GM19099 (cell line): ENCODE data around the gene RAD51C.

Experiments
- POLR2A ChIP-seq: IDR thresholded peaks from 3 replicates; pipeline ENCODE4 v1.6.1; 2011; ENCODE audit warnings: low read depth; ENCODE audit not compliant: insufficient read length; ENCODE audit errors: extremely low read depth

The RAD51C gene

GRCh38 chr17:58692239-58693055 lies at the start of gene RAD51C:
Gene RAD51C, plus strand, starts transcription at chr17:58692602. Its CDS starts 42 bp downstream, at chr17:58692644.
- TF ChIP-seq POLR2A, result peak; percentile 94

DNA sequence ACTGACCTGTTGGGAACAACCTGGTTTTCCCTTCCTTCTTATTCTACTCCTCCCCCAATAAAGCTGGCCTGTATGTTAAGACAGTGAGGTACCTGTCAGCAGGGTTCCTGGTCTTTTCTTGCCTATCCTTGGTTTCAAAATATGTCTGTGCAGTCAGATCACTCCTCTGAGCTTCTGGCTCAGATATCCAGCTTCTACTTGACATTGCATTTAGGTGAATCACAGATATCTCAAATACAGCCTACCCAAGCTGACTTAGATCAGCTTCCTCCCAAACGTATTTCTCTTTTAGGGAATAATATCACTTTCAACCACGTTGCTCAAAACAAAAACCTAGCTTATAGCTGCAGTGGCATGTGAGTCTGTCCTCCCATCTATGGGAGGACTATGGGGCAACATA lies 49.3 kb upstream of the RAD51C start:
- no peak for TF ChIP-seq POLR2A

GRCh38 chr17:58648236-58648635 lies 44.2 kb upstream of the RAD51C start:
- no peak for TF ChIP-seq POLR2A

DNA sequence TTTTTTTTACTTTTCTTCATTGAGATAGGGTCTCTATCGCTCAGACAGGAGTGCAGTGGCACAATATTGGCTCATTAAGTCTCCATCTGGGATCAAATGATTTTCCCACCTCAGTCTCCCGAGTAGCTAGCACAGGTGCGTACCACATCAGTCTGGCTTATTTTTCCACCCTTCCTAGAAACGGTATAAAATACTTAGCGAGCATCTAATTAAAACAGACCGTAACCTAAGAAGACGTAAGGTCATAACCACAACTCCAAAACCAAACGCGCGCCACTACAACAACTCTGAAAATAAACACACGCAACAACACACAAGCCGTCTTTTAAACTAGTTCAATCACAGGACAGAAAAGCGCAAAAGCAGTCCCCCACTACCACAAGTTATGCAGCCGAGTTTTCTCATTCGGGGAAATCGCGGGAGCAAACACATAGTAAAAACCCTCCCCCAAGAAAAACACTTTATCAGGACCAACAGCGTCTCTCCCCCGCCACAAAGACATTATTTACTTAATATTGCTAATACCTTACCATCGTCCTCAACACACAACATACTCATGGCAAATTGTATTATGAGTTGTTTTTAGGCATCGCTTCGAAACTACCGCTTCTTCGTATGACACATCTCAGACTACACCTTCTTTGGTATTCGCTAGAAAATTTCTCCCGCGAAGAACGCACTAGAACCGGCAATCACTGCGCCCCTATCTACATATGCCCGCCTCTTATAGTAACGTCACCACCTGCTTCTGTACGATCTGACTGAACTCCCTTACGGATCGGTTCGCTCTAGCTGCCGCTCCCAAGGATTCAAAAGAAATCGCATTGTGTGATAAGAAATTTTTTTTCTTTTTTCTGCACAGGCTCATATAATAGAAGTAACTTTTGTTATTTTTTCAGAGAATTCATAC lies 33.3 kb upstream of the RAD51C start:
- TF ChIP-seq POLR2A, result peak; percentile 100

GRCh38 chr17:58660621-58661020 lies 31.8 kb upstream of the RAD51C start:
- TF ChIP-seq POLR2A, result no peak

DNA sequence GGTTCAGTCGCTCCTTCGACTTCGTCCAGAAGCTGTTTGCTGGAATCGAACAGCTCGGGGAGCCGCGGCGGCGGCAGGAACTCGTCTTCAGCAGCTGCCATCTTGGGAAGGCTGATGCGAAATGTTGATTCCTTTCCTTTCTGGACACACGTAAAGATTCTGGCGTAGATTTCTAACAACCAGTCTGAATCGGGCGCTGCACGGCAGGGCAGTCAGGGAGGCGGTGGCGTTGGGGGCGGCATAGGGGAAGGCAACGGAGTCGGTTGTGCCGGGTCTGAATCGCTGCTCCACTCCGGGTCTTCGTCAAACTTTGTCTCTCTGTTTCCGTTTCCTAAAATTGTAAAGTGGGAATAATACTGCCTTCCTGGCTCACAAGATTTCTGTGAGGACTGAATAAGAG lies 30.9 kb upstream of the RAD51C start:
- no peak for TF ChIP-seq POLR2A

GRCh38 chr17:58664302-58664701 lies 28.1 kb upstream of the RAD51C start:
- no peak for TF ChIP-seq POLR2A

GRCh38 chr17:58665946-58666857 lies 26.2 kb upstream of the RAD51C start:
- no peak for TF ChIP-seq POLR2A

GRCh38 chr17:58666858-58667267 lies 25.5 kb upstream of the RAD51C start:
- TF ChIP-seq POLR2A, result no peak

GRCh38 chr17:58667934-58668597 lies 24.3 kb upstream of the RAD51C start:
- TF ChIP-seq POLR2A, result no peak

- TF ChIP-seq POLR2A, result no peak
Measured at GRCh38 chr17:58668598-58668935, 23.8 kb upstream of the RAD51C start.

DNA sequence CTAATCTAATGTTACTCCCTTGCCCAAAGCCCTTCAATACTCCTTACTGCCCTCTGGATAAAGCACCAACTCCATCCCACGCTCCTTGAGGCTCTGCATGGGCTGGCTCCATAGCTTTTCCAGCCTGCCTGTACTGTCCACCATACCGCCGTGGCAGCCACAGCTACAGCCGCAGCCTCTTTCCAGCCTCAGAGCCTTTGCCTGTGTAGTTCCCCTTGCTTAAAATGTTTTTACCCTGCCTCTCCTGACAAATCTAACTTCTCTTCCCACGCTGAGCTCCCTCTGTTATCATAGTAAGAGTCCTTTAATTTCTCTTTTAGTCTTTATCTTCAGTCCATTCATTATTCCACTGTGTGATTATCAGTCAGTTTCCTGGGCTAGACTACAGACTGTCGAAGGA lies 22.5 kb upstream of the RAD51C start:
- TF ChIP-seq POLR2A, result no peak

DNA sequence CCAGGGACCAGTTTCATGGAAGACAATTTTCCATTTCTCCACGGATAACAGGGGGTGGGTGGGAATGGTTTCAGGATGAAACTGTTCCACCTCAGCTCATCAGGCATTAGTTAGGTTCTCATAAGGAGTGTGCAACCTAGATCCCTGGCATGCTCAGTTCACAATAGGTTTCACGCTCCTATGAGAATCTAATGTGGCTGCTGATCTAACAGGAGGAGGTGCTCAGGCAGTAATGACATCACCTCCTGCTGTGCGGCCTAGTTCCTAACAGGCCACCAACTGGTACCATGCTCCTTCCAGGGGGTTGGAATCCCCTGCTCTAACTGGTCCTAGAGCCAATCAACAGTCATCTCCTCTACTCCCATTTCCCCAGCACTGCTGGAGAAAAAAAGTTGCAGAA lies 20.4 kb upstream of the RAD51C start:
- no peak for TF ChIP-seq POLR2A

- no peak for TF ChIP-seq POLR2A
Measured at GRCh38 chr17:58677194-58677880, 15.1 kb upstream of the RAD51C start.
